ENCODE measurements around the gene RABGAP1.

RABGAP1 gene

GRCh38 chr9:123011380-123011779 is 70.6 kb downstream of the RABGAP1 start:
- DNase-seq, result no peak

GRCh38 chr9:123011878-123012528 is 71.2 kb downstream of the RABGAP1 start:
- peak; percentile 32 for DNase-seq

GRCh38 chr9:123016631-123017030 is 75.8 kb downstream of the RABGAP1 start:
- no peak for DNase-seq

GRCh38 chr9:123020796-123021195 is 80.0 kb downstream of the RABGAP1 start:
- DNase-seq, result peak; percentile 68

GRCh38 chr9:123026425-123026824 is 85.6 kb downstream of the RABGAP1 start:
- no peak for DNase-seq

- DNase-seq, result no peak
Measured at GRCh38 chr9:123027517-123027916, 86.7 kb downstream of the RABGAP1 start.

GRCh38 chr9:123028136-123028535 is 87.3 kb downstream of the RABGAP1 start:
- no peak for DNase-seq

- DNase-seq, result no peak
Measured at GRCh38 chr9:123028973-123029372, 88.2 kb downstream of the RABGAP1 start.

- no peak for DNase-seq
Measured at GRCh38 chr9:123031963-123032362, 91.1 kb downstream of the RABGAP1 start.

GRCh38 chr9:123033352-123033751 is 92.5 kb downstream of the RABGAP1 start, which contains the start of gene GPR21:
TSS of gene GPR21 (plus strand) at chr9:123033667. CDS start at chr9:123034567, 900 bp downstream.
- no peak for DNase-seq

- DNase-seq, result peak; percentile 61
Measured at GRCh38 chr9:123033864-123034601, 93.2 kb downstream of the RABGAP1 start.

GRCh38 chr9:123034881-123035510 is 94.2 kb downstream of the RABGAP1 start:
- no peak for DNase-seq

GRCh38 chr9:123035791-123036190 is 95.0 kb downstream of the RABGAP1 start:
- DNase-seq, result no peak

- no peak for DNase-seq
Measured at GRCh38 chr9:123036893-123037545, 96.2 kb downstream of the RABGAP1 start.

GRCh38 chr9:123039617-123040219 is 98.9 kb downstream of the RABGAP1 start:
- no peak for DNase-seq

GRCh38 chr9:123040801-123041200 is 100.0 kb downstream of the RABGAP1 start:
- no peak for DNase-seq

- DNase-seq, result no peak
Measured at GRCh38 chr9:123041489-123041888, 100.7 kb downstream of the RABGAP1 start.

- peak; percentile 49 for DNase-seq
Measured at GRCh38 chr9:123043081-123043939, 102.5 kb downstream of the RABGAP1 start.

GRCh38 chr9:123044586-123044985 is 103.8 kb downstream of the RABGAP1 start:
- DNase-seq, result peak; percentile 99

- no peak for DNase-seq
Measured at GRCh38 chr9:123046406-123047195, 105.8 kb downstream of the RABGAP1 start.

- peak; percentile 92 for DNase-seq
Measured at GRCh38 chr9:123048748-123049147, 107.9 kb downstream of the RABGAP1 start.

Measured in fibroblast of skin of scalp (primary cell).